Measurements from ENCODE around the gene CATSPER3.

The CATSPER3 gene

GRCh38 chr5:135041145-135041587, 73.5 kb downstream of the CATSPER3 start:
- TF ChIP-seq GATA1 (IDR thresholded peaks at IDR 0.05; ENCODE audit: low read depth, low read length), result no peak
- no peak for TF ChIP-seq POLR2A (IDR thresholded peaks at IDR 0.05; ENCODE audit: low read length)
- DNase-seq, result no peak

DNA sequence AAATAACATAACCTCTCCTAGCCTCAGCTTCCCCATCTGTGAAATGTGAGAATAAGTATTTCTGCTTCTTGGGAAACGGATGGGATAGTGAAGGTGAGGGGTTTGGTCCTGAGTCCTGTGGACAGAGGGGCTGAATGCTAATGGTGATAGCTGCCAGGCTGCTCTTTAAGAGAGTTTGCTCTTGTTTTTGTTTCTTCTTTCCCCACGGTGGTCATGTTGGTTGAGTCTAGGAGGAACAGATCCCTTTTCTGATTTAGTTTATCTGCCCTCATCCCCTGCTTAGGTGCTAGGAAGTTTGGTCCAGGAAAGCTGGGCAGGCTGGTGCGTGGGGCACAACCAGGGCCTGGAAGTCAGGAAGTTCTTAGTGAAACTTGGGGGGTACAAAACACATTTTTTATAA, 74.0 kb downstream of the CATSPER3 start:
- no peak for TF ChIP-seq POLR2A (IDR thresholded peaks at IDR 0.05; ENCODE audit: low read length)
- no peak for TF ChIP-seq GATA1 (IDR thresholded peaks at IDR 0.05; ENCODE audit: low read depth, low read length)
- DNase-seq, result no peak

GRCh38 chr5:135042595-135042994, 74.9 kb downstream of the CATSPER3 start:
- DNase-seq, result no peak
- TF ChIP-seq GATA1 (IDR thresholded peaks at IDR 0.05; ENCODE audit: low read depth, low read length) (no peak), POLR2A (IDR thresholded peaks at IDR 0.05; ENCODE audit: low read length) (no peak)

DNA sequence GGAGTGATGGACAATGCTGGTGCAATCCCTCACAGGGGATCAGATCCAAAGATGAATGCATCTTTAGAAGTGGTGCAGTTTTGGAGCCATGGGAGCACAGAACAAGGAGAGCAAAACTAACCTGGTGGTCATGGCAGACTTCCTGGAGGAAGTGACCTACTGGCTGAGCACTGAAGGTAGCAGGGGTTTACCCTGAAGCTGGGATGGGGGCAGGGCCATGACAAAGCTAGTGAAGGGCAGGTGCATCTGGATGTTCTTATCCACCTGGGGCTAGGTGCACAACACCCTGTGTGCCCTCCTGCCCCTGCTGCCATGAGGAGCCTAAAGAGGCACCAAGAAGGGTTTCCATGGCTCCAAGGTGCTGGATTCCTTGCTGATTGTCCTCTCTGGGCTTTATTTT, 77.8 kb downstream of the CATSPER3 start:
- TF ChIP-seq POLR2A (IDR thresholded peaks at IDR 0.05; ENCODE audit: low read length) (no peak), GATA1 (IDR thresholded peaks at IDR 0.05; ENCODE audit: low read depth, low read length) (no peak)
- no peak for DNase-seq

- TF ChIP-seq GATA1 (IDR thresholded peaks at IDR 0.05; ENCODE audit: low read depth, low read length) (no peak), POLR2A (IDR thresholded peaks at IDR 0.05; ENCODE audit: low read length) (no peak)
- no peak for DNase-seq
Measured at GRCh38 chr5:135046661-135047346, 79.1 kb downstream of the CATSPER3 start.

DNA sequence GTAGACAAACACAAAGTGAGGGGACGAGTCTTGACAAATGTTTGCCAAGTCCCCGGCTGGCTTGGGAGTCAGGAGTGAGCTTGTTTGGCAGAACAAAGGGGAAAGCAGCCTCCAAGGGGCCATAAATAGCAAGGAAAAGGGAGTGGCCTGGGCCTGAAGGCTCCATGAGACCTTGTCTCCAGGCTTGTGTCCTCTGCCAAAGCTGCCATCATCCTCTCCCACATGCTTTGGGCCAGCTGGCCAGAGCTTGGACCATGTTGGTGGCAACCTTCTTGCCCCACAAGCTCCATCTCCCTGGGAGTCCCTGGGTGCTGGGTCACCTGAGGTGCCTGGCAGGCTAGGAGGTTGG, 79.6 kb downstream of the CATSPER3 start:
- DNase-seq, result no peak
- TF ChIP-seq GATA1 (IDR thresholded peaks at IDR 0.05; ENCODE audit: low read depth, low read length), result no peak
- no peak for TF ChIP-seq POLR2A (IDR thresholded peaks at IDR 0.05; ENCODE audit: low read length)

GRCh38 chr5:135048286-135048685, 80.6 kb downstream of the CATSPER3 start:
- TF ChIP-seq GATA1 (IDR thresholded peaks at IDR 0.05; ENCODE audit: low read depth, low read length) (no peak), POLR2A (IDR thresholded peaks at IDR 0.05; ENCODE audit: low read length) (no peak)
- DNase-seq, result no peak

GRCh38 chr5:135048930-135049329, 81.2 kb downstream of the CATSPER3 start:
- no peak for DNase-seq
- TF ChIP-seq GATA1 (IDR thresholded peaks at IDR 0.05; ENCODE audit: low read depth, low read length) (no peak), POLR2A (IDR thresholded peaks at IDR 0.05; ENCODE audit: low read length) (no peak)

- DNase-seq, result no peak
- no peak for TF ChIP-seq GATA1 (IDR thresholded peaks at IDR 0.05; ENCODE audit: low read depth, low read length)
- TF ChIP-seq POLR2A (IDR thresholded peaks at IDR 0.05; ENCODE audit: low read length), result no peak
Measured at GRCh38 chr5:135050244-135050767, 82.6 kb downstream of the CATSPER3 start.

DNA sequence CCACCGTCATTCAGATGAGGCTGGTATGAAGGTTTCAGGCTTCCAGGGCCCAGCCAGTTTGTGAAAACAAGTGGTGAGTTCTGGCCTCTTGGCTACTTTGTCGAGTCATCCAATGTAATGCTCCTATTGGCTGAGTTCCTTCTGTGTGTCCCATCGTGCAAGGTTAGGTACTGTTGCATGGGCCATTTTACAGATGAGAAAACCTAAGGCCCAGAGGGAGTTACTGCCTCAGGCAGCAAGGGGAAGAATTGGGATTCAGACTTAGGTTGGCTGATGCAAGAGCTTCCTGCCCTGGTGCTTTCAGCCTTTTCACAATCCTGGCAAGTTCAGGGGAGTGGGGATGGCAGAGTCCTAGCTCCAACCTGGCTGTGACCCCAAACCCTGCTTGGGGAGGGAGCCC, 83.7 kb downstream of the CATSPER3 start:
- TF ChIP-seq GATA1 (IDR thresholded peaks at IDR 0.05; ENCODE audit: low read depth, low read length) (no peak), POLR2A (IDR thresholded peaks at IDR 0.05; ENCODE audit: low read length) (no peak)
- no peak for DNase-seq

DNA sequence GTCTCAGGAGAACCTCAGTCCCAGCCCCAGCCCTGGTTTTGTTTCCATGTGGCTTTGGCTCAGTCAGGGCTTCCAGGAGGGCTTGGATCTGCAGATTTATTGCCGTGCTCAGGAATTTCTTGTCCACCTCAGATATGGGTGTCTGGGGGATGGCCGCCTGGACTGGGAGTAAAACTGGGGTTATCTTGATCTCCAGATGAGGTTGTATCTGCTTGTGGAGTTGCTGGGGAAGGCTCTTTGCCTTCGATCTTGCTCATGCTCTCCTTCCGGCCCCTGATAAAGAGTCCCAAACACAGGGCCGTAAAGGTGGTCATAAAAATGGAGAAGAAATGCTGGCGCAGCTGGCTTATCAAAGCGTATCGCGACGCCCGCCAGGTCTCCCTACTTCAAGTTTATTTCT, 84.2 kb downstream of the CATSPER3 start:
- DNase-seq, result no peak
- TF ChIP-seq POLR2A (IDR thresholded peaks at IDR 0.05; ENCODE audit: low read length) (no peak), GATA1 (IDR thresholded peaks at IDR 0.05; ENCODE audit: low read depth, low read length) (no peak)

GRCh38 chr5:135052511-135053145, 84.9 kb downstream of the CATSPER3 start:
- DNase-seq, result no peak
- TF ChIP-seq GATA1 (IDR thresholded peaks at IDR 0.05; ENCODE audit: low read depth, low read length), result no peak
- TF ChIP-seq POLR2A (IDR thresholded peaks at IDR 0.05; ENCODE audit: low read length), result no peak

GRCh38 chr5:135053278-135053677, 85.6 kb downstream of the CATSPER3 start:
- no peak for DNase-seq
- TF ChIP-seq POLR2A (IDR thresholded peaks at IDR 0.05; ENCODE audit: low read length) (no peak), GATA1 (IDR thresholded peaks at IDR 0.05; ENCODE audit: low read depth, low read length) (no peak)

- no peak for DNase-seq
- no peak for TF ChIP-seq POLR2A (IDR thresholded peaks at IDR 0.05; ENCODE audit: low read length)
Measured at GRCh38 chr5:135053989-135054388, 86.3 kb downstream of the CATSPER3 start.

- DNase-seq, result no peak
- no peak for TF ChIP-seq GATA1 (IDR thresholded peaks at IDR 0.05; ENCODE audit: low read depth, low read length)
Measured at GRCh38 chr5:135054546-135054945, 86.8 kb downstream of the CATSPER3 start.

Data from erythroblast (primary cell).